T-helper 1 cell (primary cell): ENCODE results near the gene PAIP2.
"Not testable (repeated sequence)": the region's sequence is repeated elsewhere in the genome, so short reads cannot be mapped to it uniquely, and the experiment has no call there.

Experiments used
- DNase-seq, 5 donors: peaks; one replicate each; pipeline ENCODE4 v3.0.0-alpha.2; 2012 to 2020
- total RNA-seq, 4 donors: gene quantifications; one replicate each; lab custom pipeline; 2026; lab: John Stamatoyannopoulos, UW

Gene PAIP2
- total RNA-seq, result 86.2 to 122 (median 97.4) reads per million in 4 donors

GRCh38 chr5:139341689-139342422 is at the start of gene PAIP2:
PAIP2 (plus strand) TSS chr5:139341854; CDS start chr5:139363785, 21,931 bp downstream.
- peak; percentile 95 to 97 (median 96) for DNase-seq

GRCh38 chr5:139293202-139293506 is 48.5 kb upstream of the PAIP2 start:
- DNase-seq, result no peak

GRCh38 chr5:139293507-139294373 is 47.9 kb upstream of the PAIP2 start, which contains the start of gene MATR3:
MATR3 (plus strand) TSS chr5:139293740; CDS start chr5:139307416, 13,676 bp downstream.
- peak; percentile 84 to 95 (median 91) for DNase-seq

- DNase-seq, result peak in 4 of 5 donors; percentile 32 to 58 (median 51)
Measured at GRCh38 chr5:139294374-139295165, 47.1 kb upstream of the PAIP2 start.

GRCh38 chr5:139295346-139296057 is 46.2 kb upstream of the PAIP2 start:
- no peak for DNase-seq

- DNase-seq, result no peak
Measured at GRCh38 chr5:139296198-139296597, 45.5 kb upstream of the PAIP2 start.

- no peak for DNase-seq
Measured at GRCh38 chr5:139296862-139297326, 44.8 kb upstream of the PAIP2 start.

- no peak for DNase-seq
Measured at GRCh38 chr5:139297439-139298133, 44.1 kb upstream of the PAIP2 start.

- no peak for DNase-seq
Measured at GRCh38 chr5:139298242-139298641, 43.4 kb upstream of the PAIP2 start.

- no peak for DNase-seq
Measured at GRCh38 chr5:139299486-139299885, 42.2 kb upstream of the PAIP2 start.

- DNase-seq, result no peak
Measured at GRCh38 chr5:139301808-139302499, 39.7 kb upstream of the PAIP2 start.

- DNase-seq, result no peak
Measured at GRCh38 chr5:139304391-139305324, 37.0 kb upstream of the PAIP2 start.

- no peak for DNase-seq
Measured at GRCh38 chr5:139306197-139306596, 35.5 kb upstream of the PAIP2 start.

- no peak for DNase-seq
Measured at GRCh38 chr5:139306628-139307379, 34.9 kb upstream of the PAIP2 start.

- DNase-seq, result no peak
Measured at GRCh38 chr5:139308797-139309196, 32.9 kb upstream of the PAIP2 start.

GRCh38 chr5:139310715-139311186 is 30.9 kb upstream of the PAIP2 start:
- DNase-seq, result not testable (repeated sequence)

GRCh38 chr5:139312075-139312474 is 29.6 kb upstream of the PAIP2 start:
- DNase-seq, result no peak

GRCh38 chr5:139314276-139314675 is 27.4 kb upstream of the PAIP2 start:
- DNase-seq, result no peak
